Fibroblast of lung (primary cell): ENCODE results near the gene TSEN2. TPM values are rescaled to one million over a fixed set of nuclear protein-coding genes. Genes with fewer than 3 reads are reported as not detected.

Experiments
- DNase-seq, 2 donors: peaks; one replicate each; pipeline versions ENCODE4 v3.0.0 to v3.0.0-alpha.2; 2010; ENCODE audit warnings: low read depth in 2 of 2
- H2AFZ ChIP-seq: 2 replicates; pipeline ENCODE4 v1.5.1; 2012; ENCODE audit warnings: low read length, control low read depth, inconsistent platforms
- H3K27ac ChIP-seq: 2 replicates; pipeline ENCODE4 v1.5.1; 2011; ENCODE audit warnings: low read length, control low read depth; ENCODE audit not compliant: insufficient read depth
- H3K27me3 ChIP-seq: 2 replicates; pipeline ENCODE4 v1.5.1; 2011; ENCODE audit warnings: mild to moderate bottlenecking, low read length; ENCODE audit not compliant: control insufficient read depth, insufficient read depth
- H3K36me3 ChIP-seq: 2 replicates; pipeline ENCODE4 v1.5.1; 2011; ENCODE audit warnings: low read length; ENCODE audit not compliant: control insufficient read depth, insufficient read depth
- H3K4me1 ChIP-seq: 2 replicates; pipeline ENCODE4 v1.5.1; 2011; ENCODE audit warnings: low read length; ENCODE audit not compliant: control insufficient read depth, insufficient read depth; ENCODE audit errors: extremely low read depth
- H3K4me2 ChIP-seq: 2 replicates; pipeline ENCODE4 v1.5.1; 2011; ENCODE audit warnings: low read length, control low read depth; ENCODE audit not compliant: insufficient read depth; ENCODE audit errors: extremely low read depth
- H3K4me3 ChIP-seq, 4 experiments: fragments of 200-600 bp in 1 of 4; sonication (generic) in 1 of 4; replicated peaks in 1 of 4; 2 replicates each; pipeline ENCODE4 v1.5.1; 2011 to 2016; ENCODE audit warnings: low read length in 4 of 4, low read depth in 3 of 4, mild to moderate bottlenecking in 3 of 4, control low read depth in 2 of 4, inconsistent platforms in 1 of 4, mixed read lengths in 1 of 4; ENCODE audit not compliant: insufficient read depth in 1 of 4; ENCODE audit errors: control extremely low read depth in 1 of 4
- H3K79me2 ChIP-seq: 2 replicates; pipeline ENCODE4 v1.5.1; 2012; ENCODE audit warnings: mild to moderate bottlenecking, low read length, inconsistent platforms; ENCODE audit not compliant: control insufficient read depth, insufficient read depth
- H3K9ac ChIP-seq: 2 replicates; pipeline ENCODE4 v1.5.1; 2011; ENCODE audit warnings: mild to moderate bottlenecking, low read length, control low read depth; ENCODE audit not compliant: insufficient read depth
- H3K9me3 ChIP-seq: 2 replicates; pipeline ENCODE4 v1.5.1; 2012; ENCODE audit warnings: low read depth, low read length; ENCODE audit not compliant: control insufficient read depth, insufficient read depth
- H4K20me1 ChIP-seq: 2 replicates; pipeline ENCODE4 v1.5.1; 2011; ENCODE audit warnings: low read length; ENCODE audit not compliant: control insufficient read depth, insufficient read depth; ENCODE audit errors: extremely low read depth
- EZH2 ChIP-seq: IDR thresholded peaks from 2 replicates; pipeline ENCODE4 v1.5.1; 2012; ENCODE audit warnings: low read length, control low read depth, mild to moderate bottlenecking; ENCODE audit errors: missing control alignments
- polyA plus RNA-seq, 2 donors: library from polyadenylated mRNA; depleted of rRNA in 1 of 2; stranded (reverse) in 1 of 2; unstranded in 1 of 2; fragments of >200 nt; gene quantifications; 2 replicates each; pipeline ENCODE4 v1.2.1, GENCODE V29; 2011 to 2012; ENCODE audit warnings: missing spikeins in 1 of 2
- total RNA-seq: library from RNA; depleted of rRNA; stranded (reverse); fragments of >200 nt; gene quantifications from 2 replicates; pipeline ENCODE4 v1.2.1, GENCODE V29; 2014
- TF ChIP-seq, protein P1 (sequence below), 2 donors: IDR thresholded peaks in 1 of 2; conservative IDR thresholded peaks in 1 of 2; 1 replicate in 1 of 2; 2 replicates in 1 of 2; pipeline ENCODE4 v1.5.1; 2011 to 2012; ENCODE audit warnings: low read length in 2 of 2, control low read depth in 1 of 2, inconsistent platforms in 1 of 2, low read depth in 1 of 2, mild to moderate bottlenecking in 1 of 2

The TSEN2 gene
- total and polyA plus RNA-seq, 2 donors (not counting 1 experiment from before 2014, with no cell fraction given) = 9.8 to 14.4 TPM

DNA sequence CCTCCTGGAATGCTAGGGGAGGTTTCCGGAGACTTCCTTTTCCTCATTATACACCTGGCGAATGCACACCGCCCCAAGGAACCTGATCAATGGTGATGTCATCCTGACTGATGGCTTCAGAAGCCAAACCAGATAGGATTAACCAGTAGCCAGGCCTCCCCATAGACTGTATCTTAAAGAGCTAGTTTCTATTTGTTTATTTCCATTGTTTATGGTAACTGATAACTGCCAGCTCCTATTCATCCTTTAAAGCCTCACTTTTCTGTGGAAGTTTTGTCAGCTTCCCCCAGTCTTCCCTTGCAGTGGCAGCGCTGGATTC, 61.2 kb downstream of the TSEN2 start, which contains the start of gene MKRN2OS:
TSS of gene MKRN2OS (minus strand) at position 27 of the 319 bp plus-strand sequence. CDS start 35 bp downstream, outside the sequence.
- no peaks in the 10 kb centered on the region for H4K20me1 ChIP-seq
- H3K36me3 ChIP-seq = no peaks in the 10 kb centered on the region
- no peaks in the 10 kb centered on the region for H3K79me2 ChIP-seq
- H3K4me1 ChIP-seq = no peaks in the 10 kb centered on the region
- TF ChIP-seq, protein P1, sequence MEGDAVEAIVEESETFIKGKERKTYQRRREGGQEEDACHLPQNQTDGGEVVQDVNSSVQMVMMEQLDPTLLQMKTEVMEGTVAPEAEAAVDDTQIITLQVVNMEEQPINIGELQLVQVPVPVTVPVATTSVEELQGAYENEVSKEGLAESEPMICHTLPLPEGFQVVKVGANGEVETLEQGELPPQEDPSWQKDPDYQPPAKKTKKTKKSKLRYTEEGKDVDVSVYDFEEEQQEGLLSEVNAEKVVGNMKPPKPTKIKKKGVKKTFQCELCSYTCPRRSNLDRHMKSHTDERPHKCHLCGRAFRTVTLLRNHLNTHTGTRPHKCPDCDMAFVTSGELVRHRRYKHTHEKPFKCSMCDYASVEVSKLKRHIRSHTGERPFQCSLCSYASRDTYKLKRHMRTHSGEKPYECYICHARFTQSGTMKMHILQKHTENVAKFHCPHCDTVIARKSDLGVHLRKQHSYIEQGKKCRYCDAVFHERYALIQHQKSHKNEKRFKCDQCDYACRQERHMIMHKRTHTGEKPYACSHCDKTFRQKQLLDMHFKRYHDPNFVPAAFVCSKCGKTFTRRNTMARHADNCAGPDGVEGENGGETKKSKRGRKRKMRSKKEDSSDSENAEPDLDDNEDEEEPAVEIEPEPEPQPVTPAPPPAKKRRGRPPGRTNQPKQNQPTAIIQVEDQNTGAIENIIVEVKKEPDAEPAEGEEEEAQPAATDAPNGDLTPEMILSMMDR (conservative IDR thresholded peaks at IDR 0.05 in 1 of 2, IDR thresholded peaks at IDR 0.05 in 1 of 2; ENCODE audit: low read depth in 1 of 2, low read length in 2 of 2) = no peak
- TF ChIP-seq EZH2 = no peak
- H3K4me3 ChIP-seq = no peak within 1 kb of the TSS
- no peak for DNase-seq
- no peak within 1 kb of the TSS for H2AFZ ChIP-seq
- H3K27ac ChIP-seq = no peak within 1 kb of the TSS
- H3K4me2 ChIP-seq = no peak within 1 kb of the TSS
- no peaks in the 10 kb centered on the region for H3K9me3 ChIP-seq
- no peaks in the 10 kb centered on the region for H3K27me3 ChIP-seq
- H3K9ac ChIP-seq = no peak within 1 kb of the TSS

DNA sequence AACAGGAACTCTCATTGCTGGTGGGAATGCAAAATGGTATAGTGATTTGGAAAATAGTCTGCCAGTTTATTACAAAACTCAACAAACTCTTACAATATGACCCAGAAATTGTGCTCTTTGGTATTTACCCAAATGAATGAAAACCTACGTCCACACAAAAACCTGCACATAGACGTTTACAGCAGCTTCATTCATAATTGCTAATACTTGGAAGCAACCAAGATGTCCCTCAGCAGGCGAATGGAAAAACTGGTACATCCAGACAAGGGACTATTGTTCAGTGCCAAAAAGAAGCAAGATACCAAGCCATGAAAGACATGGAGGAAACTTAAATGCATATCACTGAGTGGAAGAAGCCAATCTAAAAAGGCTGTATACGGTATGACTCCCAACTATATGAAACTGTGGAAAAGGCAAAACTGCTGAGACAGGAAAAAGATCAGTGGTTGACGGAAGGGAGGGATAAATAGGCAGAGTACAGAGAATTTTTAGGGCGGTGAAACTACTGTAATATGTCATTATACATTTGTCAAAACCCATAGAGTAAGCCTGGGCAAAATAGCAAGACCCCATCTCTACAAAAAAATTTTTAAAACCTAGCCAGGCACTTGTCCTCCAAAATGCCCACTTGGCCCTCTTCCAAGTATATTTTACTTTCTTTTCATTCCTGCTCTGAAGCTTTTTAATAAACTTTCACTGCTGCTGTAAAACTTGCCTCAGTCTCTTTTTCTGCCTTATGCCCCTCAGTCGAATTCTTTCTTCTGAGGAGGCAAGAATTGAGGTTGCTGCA, 65.9 kb downstream of the TSEN2 start:
- H3K36me3 ChIP-seq = no peaks in the 10 kb centered on the region
- H2AFZ ChIP-seq = no peak overlapping the region
- H3K4me1 ChIP-seq = no peaks in the 10 kb centered on the region
- no peak for DNase-seq
- no peak overlapping the region for H3K27ac ChIP-seq
- H3K9ac ChIP-seq = no peak overlapping the region
- H3K79me2 ChIP-seq = no peaks in the 10 kb centered on the region
- no peak overlapping the region for H3K4me2 ChIP-seq
- TF ChIP-seq, protein P1 (conservative IDR thresholded peaks at IDR 0.05 in 1 of 2, IDR thresholded peaks at IDR 0.05 in 1 of 2; ENCODE audit: low read depth in 1 of 2, low read length in 2 of 2) = no peak
- TF ChIP-seq EZH2 = no peak
- H4K20me1 ChIP-seq = no peaks in the 10 kb centered on the region
- H3K9me3 ChIP-seq = no peaks in the 10 kb centered on the region
- H3K27me3 ChIP-seq = no peaks in the 10 kb centered on the region
- H3K4me3 ChIP-seq = no peak overlapping the region

DNA sequence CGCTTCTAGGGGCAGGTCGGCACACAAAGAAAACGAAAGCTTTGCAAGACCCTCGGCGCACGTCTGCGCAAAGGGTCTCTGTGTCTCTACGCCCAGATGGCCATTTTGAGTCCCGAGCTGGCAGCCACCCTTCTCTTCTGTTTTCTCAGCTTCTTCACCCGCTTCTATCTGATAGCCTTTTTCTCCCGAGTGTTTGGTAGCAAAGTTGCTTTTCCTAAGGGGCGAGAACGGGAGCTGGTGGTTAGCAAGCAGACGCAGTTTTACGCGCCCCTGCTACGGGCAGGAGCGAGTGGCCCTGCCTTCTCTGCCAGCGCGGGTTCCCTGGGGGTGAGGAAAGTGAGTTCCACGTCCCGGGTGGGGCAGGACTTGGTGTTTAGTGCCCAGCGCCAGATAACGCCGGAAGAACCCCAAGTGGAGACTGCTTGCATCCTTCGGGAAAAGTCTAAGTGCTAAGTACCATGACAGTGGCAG, 69.7 kb downstream of the TSEN2 start:
- peaks cover 2% of the 10 kb centered on the region for H4K20me1 ChIP-seq
- peak; percentile 37 to 53 for DNase-seq
- H3K4me2 ChIP-seq = peak overlapping the region; percentile 81
- no peaks in the 10 kb centered on the region for H3K27me3 ChIP-seq
- peak overlapping the region; percentile 33 to 71 (median 64) for H3K4me3 ChIP-seq
- no peaks in the 10 kb centered on the region for H3K36me3 ChIP-seq
- H3K9ac ChIP-seq = peak overlapping the region; percentile 66
- H3K4me1 ChIP-seq = no peaks in the 10 kb centered on the region
- peaks cover 19% of the 10 kb centered on the region for H3K79me2 ChIP-seq
- TF ChIP-seq, protein P1 (conservative IDR thresholded peaks at IDR 0.05 in 1 of 2, IDR thresholded peaks at IDR 0.05 in 1 of 2; ENCODE audit: low read depth in 1 of 2, low read length in 2 of 2) = no peak
- peak overlapping the region; percentile 72 for H2AFZ ChIP-seq
- H3K27ac ChIP-seq = peak overlapping the region; percentile 71
- no peaks in the 10 kb centered on the region for H3K9me3 ChIP-seq
